WERI-Rb-1 (cell line): Measurements from ENCODE around the gene CCT8.
"Not testable (repeated sequence)": the region's sequence is repeated elsewhere in the genome, so short reads cannot be mapped to it uniquely, and the experiment has no call there.

Source experiments
- DNase-seq: peaks from one replicate; pipeline ENCODE4 v3.0.0-alpha.2; 2020
- H3K27ac ChIP-seq: fragments of 250-450 bp; sonication (Bioruptor Pico); 2 replicates; pipeline ENCODE4 v1.5.1; 2020; ENCODE audit warnings: mild to moderate bottlenecking, moderate library complexity
- H3K27me3 ChIP-seq: fragments of 250-450 bp; sonication (Bioruptor Pico); 2 replicates; pipeline ENCODE4 v1.5.1; 2021; ENCODE audit warnings: mild to moderate bottlenecking, low read depth, moderate library complexity; ENCODE audit not compliant: insufficient read depth, severe bottlenecking
- H3K36me3 ChIP-seq: fragments of 250-450 bp; sonication (Bioruptor Pico); 2 replicates; pipeline ENCODE4 v1.5.1; 2020; ENCODE audit warnings: mild to moderate bottlenecking, moderate library complexity
- H3K4me3 ChIP-seq: 2 replicates; pipeline ENCODE4 v1.5.1; 2011; ENCODE audit warnings: low read depth, mild to moderate bottlenecking, control low read depth, low read length
- H3K9me3 ChIP-seq: fragments of 250-450 bp; sonication (Bioruptor Pico); 2 replicates; pipeline ENCODE4 v1.5.1; 2021; ENCODE audit warnings: mild to moderate bottlenecking, moderate library complexity; ENCODE audit not compliant: severe bottlenecking
- CTCF ChIP-seq: IDR thresholded peaks from 2 replicates; pipeline ENCODE4 v1.5.1; 2011; ENCODE audit warnings: low read depth, mild to moderate bottlenecking, control low read depth, inconsistent platforms, low read length

The CCT8 gene

DNA sequence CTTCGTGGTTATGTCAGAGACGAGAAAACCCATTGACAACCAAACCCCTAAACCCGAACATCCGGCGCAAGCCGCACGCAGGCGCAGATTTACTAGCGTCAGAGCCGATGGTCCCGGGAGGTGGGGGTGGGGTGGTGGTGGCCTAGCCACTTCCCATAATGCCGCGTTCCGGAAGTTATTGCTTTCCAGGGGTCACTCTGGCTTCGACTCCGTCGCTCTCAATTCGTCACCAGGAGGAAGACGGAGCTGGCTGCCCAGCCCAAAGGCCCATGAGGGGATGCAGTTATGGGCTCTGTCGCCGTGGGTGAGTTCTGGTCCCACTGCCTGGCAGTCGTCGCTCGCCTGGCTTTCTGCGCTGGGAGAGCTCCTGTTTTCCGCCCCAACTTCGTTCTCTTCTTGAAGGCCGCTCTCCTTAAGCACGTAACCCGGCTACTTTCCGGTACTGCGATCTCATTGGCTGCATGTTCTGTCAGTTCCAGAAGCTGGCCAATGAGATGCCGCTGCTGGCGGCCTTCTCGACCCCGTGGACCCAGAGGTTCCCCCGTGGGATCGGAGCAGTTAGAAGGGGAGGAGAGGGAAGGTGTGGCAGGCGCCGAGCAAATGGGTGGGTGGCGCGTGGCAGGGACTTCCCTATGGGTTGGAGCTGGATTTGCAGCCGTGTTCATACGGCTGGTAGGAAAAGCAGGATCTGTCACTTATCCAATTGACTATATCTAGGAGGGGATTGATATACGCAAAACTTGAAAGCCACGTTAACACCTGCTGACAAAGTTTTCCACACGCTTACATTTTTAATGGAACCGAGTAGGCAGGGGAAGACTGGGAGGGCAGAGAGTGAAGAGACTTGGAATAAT lies 48.7 kb downstream of the CCT8 start, which contains the start of gene USP16:
USP16 (plus strand) TSS at position 195 of the 854 bp plus-strand sequence. CDS start 3,246 bp downstream, outside the sequence.
- peaks cover 5% of the 10 kb centered on the region for H3K9me3 ChIP-seq
- peak within 1 kb of the TSS; percentile 98 for H3K27ac ChIP-seq
- peak within 1 kb of the TSS; percentile 84 for H3K4me3 ChIP-seq
- peaks cover 18% of the 10 kb centered on the region for H3K36me3 ChIP-seq
- DNase-seq = peak; percentile 98
- 0 out of 2 replicates have a peak, but pooled peaks have one; percentile 2 for TF ChIP-seq CTCF
- no peaks in the 10 kb centered on the region for H3K27me3 ChIP-seq

DNA sequence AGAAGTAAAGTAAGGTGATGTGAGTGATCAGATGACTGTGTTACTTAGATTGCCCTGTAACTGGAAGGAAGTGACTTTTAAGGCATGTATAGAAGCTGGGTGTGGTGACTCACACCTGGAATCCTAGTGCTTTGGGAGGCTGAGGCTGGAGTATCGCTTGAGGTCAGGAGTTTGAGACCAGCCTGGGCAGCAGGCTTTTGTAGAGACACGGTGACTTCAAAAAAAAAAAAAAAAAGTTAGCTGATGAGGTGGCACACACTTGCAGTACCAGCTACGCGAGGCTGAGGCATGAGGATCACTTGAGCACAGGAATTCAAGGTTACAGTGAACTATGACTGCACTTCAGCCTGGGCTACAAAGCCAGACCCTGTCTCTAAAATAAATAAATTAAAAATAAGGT lies 51.3 kb downstream of the CCT8 start:
- no peak for DNase-seq
- Histone ChIP-seq H3K4me3 (no peak overlapping the region), H3K27me3 (no peaks in the 10 kb centered on the region), H3K27ac (no peak overlapping the region), H3K36me3 (peaks cover 3% of the 10 kb centered on the region; the same call in 1 of the 2 replicates), H3K9me3 (peaks cover 5% of the 10 kb centered on the region)
- no peak for TF ChIP-seq CTCF

- H3K9me3 ChIP-seq = no peaks in the 10 kb centered on the region
- H3K27ac ChIP-seq = peak overlapping the region; percentile 80
Measured at GRCh38 chr21:29018540-29018939, 54.9 kb downstream of the CCT8 start.

GRCh38 chr21:29017639-29018237 lies 55.7 kb downstream of the CCT8 start:
- TF ChIP-seq CTCF = no peak
- H3K36me3 ChIP-seq = no peaks in the 10 kb centered on the region
- H3K9me3 ChIP-seq = no peaks in the 10 kb centered on the region
- no peak for DNase-seq
- no peaks in the 10 kb centered on the region for H3K27me3 ChIP-seq
- H3K27ac ChIP-seq = no peak overlapping the region
- H3K4me3 ChIP-seq = no peak overlapping the region

More at GRCh38 chr21:29018540-29018939, 54.9 kb downstream of the CCT8 start:
- DNase-seq = no peak
- Histone ChIP-seq H3K27me3 (no peaks in the 10 kb centered on the region), H3K4me3 (peak overlapping the region; percentile 94), H3K36me3 (no peaks in the 10 kb centered on the region)
- TF ChIP-seq CTCF = no peak

- not testable (repeated sequence) for DNase-seq, H3K9me3 ChIP-seq, H3K27me3 ChIP-seq, H3K27ac ChIP-seq, H3K4me3 ChIP-seq, H3K36me3 ChIP-seq
Measured at GRCh38 chr21:29011236-29011635, 62.2 kb downstream of the CCT8 start.

DNA sequence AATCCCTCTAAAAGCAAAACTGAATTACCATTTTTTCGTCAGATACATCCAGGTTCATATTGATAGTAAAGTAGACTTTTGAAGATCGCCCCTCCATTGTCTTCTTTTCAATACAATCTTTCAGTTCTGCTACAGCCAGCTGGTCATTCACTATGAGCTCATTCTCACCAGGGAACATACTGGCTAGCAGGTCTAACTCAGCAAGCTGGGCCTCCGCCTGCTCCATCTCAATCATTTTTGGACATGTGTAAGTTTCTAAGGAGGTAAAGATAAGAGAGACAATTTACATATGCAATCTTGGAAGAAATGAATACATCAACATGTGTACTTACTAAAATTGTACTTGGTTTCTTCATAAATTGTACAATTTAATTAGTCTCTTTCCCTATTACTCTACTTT lies 65.1 kb downstream of the CCT8 start:
- DNase-seq = no peak
- Histone ChIP-seq H3K9me3 (no peaks in the 10 kb centered on the region), H3K4me3 (no peak overlapping the region), H3K36me3 (peaks cover 3% of the 10 kb centered on the region; the same call in 1 of the 2 replicates), H3K27me3 (no peaks in the 10 kb centered on the region), H3K27ac (no peak overlapping the region)
- TF ChIP-seq CTCF = no peak
